Thoracic aorta (tissue), 2 donors: Measurements from ENCODE around the gene CEP112. TPM values are rescaled to one million over a fixed set of nuclear protein-coding genes. Genes with fewer than 3 reads are reported as not detected.

Experiments
- ATAC-seq: fragments of 150-250 bp; one replicate; pipeline ENCODE4 v1.8.0; 2017; ENCODE audit warnings: low read depth; ENCODE audit not compliant: insufficient number of reproducible peaks, low FRiP score
- DNase-seq: peaks from one replicate; pipeline ENCODE4 v3.0.0-alpha.2; 2020; ENCODE audit warnings: low spot score
- H3K27ac ChIP-seq, 2 donors: fragments of 200-600 bp; sonication (generic); 1 replicate in 1 of 2; 2 replicates in 1 of 2; pipeline ENCODE4 v1.5.1; 2016; ENCODE audit warnings: mild to moderate bottlenecking in 2 of 2, moderate library complexity in 2 of 2
- H3K27me3 ChIP-seq: fragments of 200-600 bp; sonication (generic); replicated peaks from 2 replicates; pipeline ENCODE4 v1.6.0; 2016; ENCODE audit warnings: mild to moderate bottlenecking; ENCODE audit not compliant: insufficient read depth
- H3K36me3 ChIP-seq: fragments of 200-600 bp; sonication (generic); one replicate; pipeline ENCODE4 v1.5.1; 2016
- H3K4me1 ChIP-seq, 2 donors: fragments of 200-600 bp; sonication (generic); 1 replicate in 1 of 2; 2 replicates in 1 of 2; pipeline versions ENCODE4 v1.5.1 to v1.6.0; 2016; ENCODE audit warnings: low read depth in 2 of 2, mild to moderate bottlenecking in 1 of 2; ENCODE audit not compliant: control insufficient read depth in 1 of 2
- H3K4me3 ChIP-seq: fragments of 200-600 bp; sonication (generic); 2 replicates; pipeline ENCODE4 v1.5.1; 2016; ENCODE audit warnings: mild to moderate bottlenecking
- H3K9me3 ChIP-seq: fragments of 200-600 bp; sonication (generic); 2 replicates; pipeline ENCODE4 v1.5.1; 2016
- CTCF ChIP-seq: fragments of 200-600 bp; sonication (generic); IDR thresholded peaks from one replicate; pipeline ENCODE4 v1.5.1; 2019; ENCODE audit warnings: antibody characterized with exemption
- total RNA-seq, 2 donors: library from RNA; depleted of rRNA; stranded (reverse); fragments of >200 nt; gene quantifications; one replicate each; pipeline versions ENCODE4 v1.1.0 to v1.2.3, GENCODE V29; 2016

Gene CEP112
- total RNA-seq, 2 donors from 2014 or later = 13.4 to 19.0 TPM

GRCh38 chr17:65896889-65897288 lies 295.0 kb downstream of the CEP112 start:
- Histone ChIP-seq H3K4me1 (no peaks in the 10 kb centered on the region), H3K4me3 (no peak overlapping the region), H3K36me3 (no peaks in the 10 kb centered on the region), H3K27me3 (no peaks in the 10 kb centered on the region), H3K27ac (no peak overlapping the region), H3K9me3 (no peaks in the 10 kb centered on the region)
- DNase-seq (no peak), ATAC-seq (no peak)
- TF ChIP-seq CTCF = no peak

DNA sequence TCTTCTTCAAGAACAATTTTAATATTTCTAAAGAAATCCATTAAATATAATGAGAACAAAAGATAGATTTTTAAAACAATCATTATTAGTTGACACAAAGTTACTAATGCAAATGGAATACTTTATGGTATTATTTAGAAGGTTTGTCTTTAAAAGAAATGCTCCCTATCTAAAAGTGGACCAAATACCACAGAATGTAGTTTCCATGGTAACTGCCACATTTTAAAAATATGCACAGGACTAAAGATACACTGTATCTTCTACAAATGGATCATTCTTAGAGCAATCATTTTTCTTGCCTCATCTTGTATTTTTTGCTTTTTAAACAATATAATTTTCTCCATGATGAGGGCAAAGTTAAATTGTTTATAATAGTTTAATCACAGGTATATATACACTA lies 296.0 kb downstream of the CEP112 start:
- no peak for ATAC-seq
- Histone ChIP-seq H3K9me3 (no peaks in the 10 kb centered on the region), H3K4me1 (no peaks in the 10 kb centered on the region), H3K36me3 (no peaks in the 10 kb centered on the region), H3K27ac (no peak overlapping the region), H3K27me3 (no peaks in the 10 kb centered on the region), H3K4me3 (no peak overlapping the region)
- no peak for TF ChIP-seq CTCF
- no peak for DNase-seq

GRCh38 chr17:65893692-65894279 lies 298.1 kb downstream of the CEP112 start:
- no peak for TF ChIP-seq CTCF
- Histone ChIP-seq H3K36me3 (no peaks in the 10 kb centered on the region), H3K27ac (no peak overlapping the region), H3K27me3 (no peaks in the 10 kb centered on the region), H3K4me3 (no peak overlapping the region), H3K9me3 (no peaks in the 10 kb centered on the region), H3K4me1 (no peaks in the 10 kb centered on the region)
- ATAC-seq = no peak
- no peak for DNase-seq

GRCh38 chr17:65892912-65893377 lies 299.0 kb downstream of the CEP112 start:
- Histone ChIP-seq H3K36me3 (no peaks in the 10 kb centered on the region), H3K27me3 (no peaks in the 10 kb centered on the region), H3K9me3 (no peaks in the 10 kb centered on the region), H3K4me3 (no peak overlapping the region), H3K4me1 (no peaks in the 10 kb centered on the region), H3K27ac (no peak overlapping the region)
- DNase-seq = no peak
- ATAC-seq = no peak
- no peak for TF ChIP-seq CTCF

DNA sequence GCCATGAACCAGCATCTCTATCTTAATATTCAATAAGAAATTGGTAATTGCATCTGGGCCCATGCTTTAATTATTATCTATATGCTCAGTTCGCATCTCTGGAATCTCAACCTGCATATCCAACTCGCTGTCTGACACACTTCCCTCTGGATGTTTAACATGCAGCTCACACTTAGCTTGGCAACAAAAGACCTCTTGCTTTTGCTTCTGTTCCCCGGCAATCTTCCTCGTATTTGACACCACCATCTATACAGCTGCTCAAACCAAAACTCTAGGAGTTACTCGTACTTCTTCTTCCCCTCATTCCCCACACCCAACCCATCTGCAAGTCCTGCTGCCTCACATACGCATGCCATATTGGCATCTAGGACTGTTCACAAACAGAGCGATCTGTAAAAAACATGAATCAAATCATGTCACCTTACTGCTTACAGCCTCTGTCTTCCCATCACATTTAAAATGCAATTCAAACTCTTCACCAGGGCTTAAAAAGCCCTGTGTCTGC lies 300.6 kb downstream of the CEP112 start:
- ATAC-seq = no peak

More for the DNA sequence above, 300.6 kb downstream of the CEP112 start:
- Histone ChIP-seq H3K27me3 (no peaks in the 10 kb centered on the region), H3K9me3 (no peaks in the 10 kb centered on the region), H3K36me3 (no peaks in the 10 kb centered on the region), H3K4me1 (no peaks in the 10 kb centered on the region), H3K4me3 (no peak overlapping the region), H3K27ac (no peak overlapping the region)
- no peak for DNase-seq
- no peak for TF ChIP-seq CTCF
